HG03432 (cell line): ENCODE data around the gene PRKCZ.

ENCODE experiments used
- ATAC-seq: cut with Tn5 transposase; IDR thresholded peaks from one replicate; pipeline ENCODE4 v1.9.1; 2021; ENCODE audit warnings: mild to moderate bottlenecking, moderate library complexity; ENCODE audit not compliant: unreplicated experiment

Gene PRKCZ

DNA sequence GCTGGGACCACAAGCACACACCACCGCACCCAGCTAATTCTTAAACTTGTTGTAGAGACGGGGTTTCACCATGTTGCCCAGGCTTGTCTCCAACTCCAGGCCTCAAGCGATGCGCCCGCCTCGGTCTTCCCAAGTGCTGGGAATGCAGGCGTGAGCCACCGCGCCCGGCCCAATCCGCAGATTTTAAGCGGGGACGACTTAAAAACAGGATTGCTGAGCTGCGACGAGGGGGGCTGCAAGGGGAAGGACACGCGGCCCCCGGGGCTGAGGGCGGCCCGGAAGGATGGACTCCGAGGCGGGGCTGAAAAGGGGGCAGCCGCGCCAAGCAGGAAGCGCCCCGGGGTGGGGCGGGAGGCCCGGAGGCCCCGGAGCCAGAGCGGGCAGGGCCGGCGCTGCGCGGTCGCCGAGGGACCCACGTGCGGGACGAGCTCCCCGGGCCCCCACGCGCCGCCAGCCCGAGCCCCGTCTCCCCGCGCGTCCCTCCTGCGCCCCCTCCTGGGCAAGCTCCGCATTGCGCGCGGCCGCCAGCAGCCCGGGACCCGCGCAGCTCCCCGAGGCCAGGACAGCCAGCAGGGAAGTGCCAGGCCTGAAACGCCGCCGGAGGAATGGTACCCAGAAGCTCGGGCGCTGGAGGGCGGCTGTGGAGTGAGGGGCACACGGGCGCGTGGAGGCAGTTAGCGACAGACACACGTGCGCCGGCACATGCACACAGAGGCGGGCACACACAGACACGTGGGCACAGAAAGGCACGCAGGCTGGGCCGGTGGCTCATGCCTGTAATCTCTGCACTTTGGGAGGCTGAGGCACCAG is 5.5 kb upstream of the PRKCZ start:
- ATAC-seq = no peak

DNA sequence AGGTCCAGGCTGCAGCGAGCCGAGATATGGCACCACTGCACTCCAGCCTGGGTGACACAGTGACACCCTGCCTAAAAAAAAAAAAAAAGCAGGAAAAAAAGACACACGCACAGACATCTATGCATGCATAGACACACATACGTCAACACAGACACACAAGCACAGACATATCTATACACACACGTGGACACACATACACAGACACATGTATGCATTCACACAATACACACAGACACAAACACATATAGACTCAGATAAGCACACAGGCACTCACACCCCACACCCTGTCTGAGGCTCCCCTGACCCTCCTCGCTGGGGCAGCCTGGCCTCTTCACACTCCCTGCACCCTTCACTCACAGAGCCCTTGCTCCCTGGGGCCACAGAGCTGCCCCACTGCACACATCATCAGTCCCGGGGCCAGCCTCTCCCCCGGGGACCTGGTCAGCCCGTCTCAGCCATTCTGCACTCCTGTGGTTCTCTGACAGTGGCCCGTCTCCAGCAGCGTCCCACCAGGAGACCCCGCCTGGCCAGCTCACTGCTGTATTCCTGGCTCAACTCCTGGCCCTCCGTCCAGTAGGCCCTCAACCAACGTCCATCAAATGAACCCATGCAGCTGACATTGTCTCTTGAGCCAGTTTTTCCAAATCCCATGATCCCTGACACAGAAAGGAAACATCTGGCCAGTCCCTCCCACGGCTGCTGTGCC is 4.6 kb upstream of the PRKCZ start:
- no peak for ATAC-seq

DNA sequence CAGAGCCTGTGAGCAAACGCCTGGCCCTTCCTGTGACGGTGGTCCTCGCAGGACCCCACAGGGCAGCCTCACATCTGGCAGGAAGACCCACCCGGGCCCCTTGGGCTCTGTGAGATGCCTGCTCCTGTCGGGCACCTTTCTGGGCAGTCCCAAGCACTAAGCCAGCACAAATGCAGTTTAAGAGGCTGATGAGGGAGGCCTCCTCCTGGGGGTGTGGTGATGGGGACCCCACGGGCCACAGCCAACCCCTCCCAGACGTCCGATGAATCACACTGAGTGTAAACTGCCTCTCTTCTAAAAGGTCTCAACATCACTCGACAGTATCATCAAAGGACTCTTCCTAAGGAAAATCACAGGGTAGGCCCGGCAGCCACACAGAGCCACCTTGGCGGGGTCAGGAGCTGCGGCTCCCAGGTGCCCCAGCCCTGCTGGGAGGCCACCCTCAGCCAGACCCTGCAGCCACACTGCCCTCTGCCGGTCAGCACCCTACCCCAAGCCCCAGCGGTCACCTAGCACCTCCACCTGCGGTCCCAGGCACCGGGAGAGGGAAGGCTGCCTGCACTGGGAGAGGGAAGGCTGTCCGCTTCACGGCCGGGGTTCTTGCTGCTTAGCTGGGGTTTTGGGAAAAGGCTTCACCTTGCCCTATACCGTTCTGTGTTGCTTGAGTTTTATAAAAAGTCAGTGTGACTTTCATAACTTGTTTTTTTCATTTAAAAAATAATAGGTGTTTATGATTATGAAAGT is 3.9 kb upstream of the PRKCZ start:
- no peak for ATAC-seq

DNA sequence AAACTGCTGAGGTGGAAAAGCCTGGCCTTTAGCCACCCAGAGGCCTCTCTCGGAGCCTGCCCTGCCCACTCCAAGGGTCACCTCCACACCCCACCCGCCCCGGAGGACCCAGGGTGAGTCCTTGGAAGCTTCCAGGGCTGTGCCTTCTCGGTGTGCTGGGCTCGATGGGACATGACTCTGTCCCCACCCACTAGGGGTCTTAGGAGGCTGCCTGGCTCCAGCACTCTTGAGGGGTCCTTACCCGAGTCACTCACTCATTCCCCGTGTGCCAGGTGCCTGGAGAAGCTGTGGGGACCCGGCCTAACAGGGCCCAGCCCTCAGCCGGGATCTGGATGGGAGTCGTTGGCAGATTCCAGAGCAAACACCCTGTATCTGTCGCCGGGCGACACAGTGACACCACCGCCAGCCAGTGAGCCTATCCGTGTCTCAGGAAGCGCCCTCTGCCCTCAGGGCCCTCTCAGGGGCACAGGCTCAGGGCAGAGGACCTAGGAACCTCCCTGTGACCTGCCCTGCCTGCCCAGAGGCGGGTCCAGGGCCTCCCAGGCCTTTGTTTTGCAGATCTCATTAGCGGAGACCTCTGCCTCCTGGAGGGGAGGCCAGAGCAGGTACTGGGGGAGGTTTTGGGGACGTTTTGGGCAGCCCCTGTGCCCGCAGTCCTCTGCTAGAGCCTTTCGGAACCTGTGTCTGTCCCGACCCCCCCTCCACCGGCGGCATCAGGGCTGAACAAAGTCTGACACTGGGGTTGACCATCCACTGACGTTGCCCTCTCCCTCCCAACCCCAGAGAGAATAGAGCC is 3.1 kb upstream of the PRKCZ start:
- no peak for ATAC-seq

DNA sequence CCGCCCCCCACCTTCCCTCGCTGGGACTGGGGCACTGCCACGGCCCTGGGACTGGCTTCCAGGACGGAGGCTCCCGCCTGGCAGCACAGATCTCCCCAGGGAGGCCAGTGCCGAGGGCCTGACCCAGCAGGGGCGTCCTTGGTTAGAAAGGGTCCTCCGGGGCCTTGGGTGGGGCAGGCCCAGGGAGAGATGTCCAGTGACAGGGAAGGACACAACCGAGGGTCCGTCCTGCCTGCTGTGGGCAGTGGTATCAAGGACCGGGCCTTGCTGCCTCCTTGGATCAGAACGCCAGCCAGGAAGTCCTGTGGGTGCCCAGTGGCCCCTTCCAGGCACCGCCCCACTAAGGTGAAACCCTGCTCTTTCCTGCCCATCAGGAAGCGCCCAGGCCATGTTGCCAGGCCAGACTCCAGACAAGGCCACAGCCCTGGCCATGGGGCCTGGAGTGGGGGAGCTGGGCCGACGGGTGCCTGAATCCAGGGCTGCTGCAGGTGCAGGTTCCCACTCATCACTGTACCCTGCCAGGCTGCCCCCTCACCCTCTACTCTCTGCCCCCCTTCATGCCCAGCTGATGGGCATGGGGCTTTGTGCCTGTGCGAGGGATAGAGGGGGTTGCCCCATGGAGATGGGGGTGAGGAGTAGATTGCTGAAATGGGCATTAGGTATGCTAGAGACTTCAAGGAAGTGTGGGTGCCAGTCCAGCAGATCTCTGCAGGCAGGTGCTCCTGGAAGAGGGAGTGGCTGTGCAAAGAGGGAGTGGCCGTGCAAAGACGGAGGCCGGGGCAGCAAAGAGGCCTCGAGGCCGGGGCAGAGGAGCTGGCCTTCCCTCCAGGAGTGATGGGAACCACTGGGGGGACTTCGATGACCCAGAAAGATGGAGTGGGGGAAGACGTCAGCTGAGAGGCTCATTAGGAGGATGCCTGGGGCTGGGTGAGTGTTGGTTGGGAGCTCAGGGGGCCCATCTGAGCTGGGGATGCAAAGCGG is 2.2 kb upstream of the PRKCZ start:
- ATAC-seq = no peak

DNA sequence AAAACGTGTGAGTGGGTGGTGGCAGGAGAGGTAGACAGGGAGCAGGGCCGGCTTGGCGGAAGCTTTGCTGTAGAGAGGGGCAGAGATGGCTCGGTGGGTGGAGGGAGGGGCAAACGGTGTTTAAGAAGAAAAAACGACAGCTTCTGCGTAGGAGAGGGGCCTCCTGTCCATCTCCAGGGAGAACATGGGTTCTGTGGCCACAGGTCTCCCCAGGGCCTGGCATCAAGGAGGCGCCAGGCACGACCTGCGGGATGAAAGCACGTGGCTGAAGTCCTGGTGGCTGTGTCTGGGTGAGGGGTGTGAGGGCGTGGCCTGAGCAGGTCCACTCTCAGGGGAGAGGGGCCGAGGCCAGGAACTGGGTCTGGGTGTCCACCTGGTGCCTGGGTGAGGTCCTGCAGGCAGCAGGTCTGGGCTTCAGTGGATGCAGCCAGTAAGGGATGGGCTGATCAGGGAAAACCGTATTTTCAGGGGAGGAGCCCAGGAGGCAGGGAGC is 940 bp upstream of the PRKCZ start:
- no peak for ATAC-seq

DNA sequence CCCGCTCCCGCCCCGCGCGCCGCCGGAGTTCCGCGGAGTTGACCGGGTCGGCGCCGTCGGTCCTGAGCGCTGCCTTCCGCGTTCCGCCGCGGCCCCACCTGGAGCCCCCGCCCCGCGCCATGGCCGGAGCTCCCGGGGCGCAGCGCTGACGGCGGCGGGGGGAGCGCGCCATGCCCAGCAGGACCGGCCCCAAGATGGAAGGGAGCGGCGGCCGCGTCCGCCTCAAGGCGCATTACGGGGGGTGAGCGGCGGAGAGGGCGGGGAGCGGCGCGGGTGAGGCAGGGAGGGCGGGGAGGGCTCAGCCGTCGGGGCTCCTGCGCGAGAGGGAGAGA is 216 bp downstream of the PRKCZ start:
- no peak for ATAC-seq

DNA sequence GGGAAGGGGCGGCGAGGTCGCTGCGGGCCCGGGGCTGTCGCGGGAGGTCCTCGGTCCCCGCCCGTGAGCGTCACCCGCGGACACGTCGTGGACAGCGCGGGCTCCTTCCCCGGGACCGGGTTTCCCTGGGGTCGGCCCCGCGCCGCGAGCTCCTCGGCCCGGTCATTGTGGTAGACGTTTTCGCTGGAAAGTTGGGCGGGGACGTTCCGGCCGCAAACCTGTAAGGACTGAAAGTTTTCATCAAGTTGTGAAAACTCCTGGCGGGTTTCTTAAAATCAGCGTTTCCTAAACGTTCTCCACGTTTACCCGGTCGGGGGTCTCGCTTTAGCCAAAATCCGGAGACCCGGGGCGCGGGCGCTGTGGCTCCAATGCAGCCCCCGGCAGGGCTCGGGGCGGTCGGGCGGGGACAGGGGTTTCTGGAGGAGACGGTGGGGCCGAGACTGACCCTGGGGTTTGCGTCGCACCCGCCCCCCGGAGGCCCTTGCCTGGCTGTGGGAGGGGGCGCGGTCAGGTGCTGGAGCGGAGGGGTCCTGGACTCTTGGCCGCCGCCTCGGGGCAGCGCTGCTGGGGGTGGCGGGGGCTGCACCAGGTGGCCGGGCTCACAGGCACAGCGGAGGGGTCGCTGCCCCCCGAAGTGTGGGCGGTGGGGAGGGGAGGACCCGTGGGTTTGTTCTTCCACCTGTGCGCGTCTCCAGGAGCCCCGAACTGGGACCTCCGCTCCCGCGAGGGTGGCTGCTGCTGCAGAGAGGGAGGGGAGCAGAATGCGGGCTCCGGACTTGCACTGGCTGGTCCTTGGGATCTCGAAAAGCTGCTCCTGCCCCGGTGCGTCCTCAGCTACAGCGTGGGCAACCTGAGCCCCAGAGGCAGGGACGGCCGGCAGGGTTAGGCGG is 827 bp downstream of the PRKCZ start:
- ATAC-seq = no peak

DNA sequence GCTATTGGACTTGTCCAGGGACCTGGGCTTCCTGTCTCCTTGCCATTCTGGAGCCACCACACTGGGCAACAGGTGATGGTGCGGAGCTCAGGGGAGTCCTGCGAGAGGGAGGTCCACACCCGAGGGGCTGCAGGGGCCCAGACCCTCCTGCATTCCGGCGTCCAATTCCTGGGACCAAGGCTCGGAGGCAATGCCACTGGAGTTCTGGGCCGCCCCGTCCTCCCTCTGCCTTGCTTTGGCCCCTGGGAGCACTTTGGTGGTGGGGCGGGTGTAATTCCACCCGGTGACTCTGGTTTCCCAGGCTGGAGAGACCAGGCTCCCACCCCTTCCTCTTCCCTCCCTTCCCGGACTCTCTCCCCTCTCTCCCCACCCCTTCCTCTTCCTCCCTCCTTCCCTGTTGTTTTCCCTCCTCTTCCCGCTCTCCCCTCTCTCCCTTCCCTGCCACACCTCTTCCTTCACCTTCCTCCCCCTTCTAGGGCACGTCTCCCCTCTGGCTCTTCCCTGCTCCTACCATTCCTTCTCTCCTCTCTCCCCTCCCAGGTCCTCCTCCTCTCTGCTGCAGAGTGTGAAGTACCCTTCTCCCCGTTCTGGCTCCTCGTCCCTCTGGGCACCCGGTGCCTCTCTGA is 2.0 kb downstream of the PRKCZ start:
- no peak for ATAC-seq

DNA sequence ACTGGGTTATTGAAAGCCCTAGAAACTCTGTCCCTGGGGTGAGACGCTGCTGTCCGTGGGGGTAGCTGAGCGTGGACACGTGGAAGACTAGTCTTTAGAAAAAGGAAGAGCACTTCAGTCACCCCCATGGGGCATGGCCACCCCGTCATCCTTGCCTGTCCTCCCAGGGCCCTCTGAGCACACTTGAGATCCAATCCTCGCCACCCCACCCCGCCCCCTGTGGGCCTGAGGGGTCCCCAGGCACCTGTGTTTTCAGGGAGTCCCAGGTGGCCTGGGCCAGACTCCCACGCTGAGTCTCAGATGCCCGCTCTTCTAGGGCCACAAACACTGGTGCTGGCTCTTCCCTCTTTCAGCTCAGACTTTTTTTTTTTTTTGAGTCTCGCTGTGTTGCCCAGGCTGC is 2.5 kb downstream of the PRKCZ start:
- ATAC-seq = no peak

DNA sequence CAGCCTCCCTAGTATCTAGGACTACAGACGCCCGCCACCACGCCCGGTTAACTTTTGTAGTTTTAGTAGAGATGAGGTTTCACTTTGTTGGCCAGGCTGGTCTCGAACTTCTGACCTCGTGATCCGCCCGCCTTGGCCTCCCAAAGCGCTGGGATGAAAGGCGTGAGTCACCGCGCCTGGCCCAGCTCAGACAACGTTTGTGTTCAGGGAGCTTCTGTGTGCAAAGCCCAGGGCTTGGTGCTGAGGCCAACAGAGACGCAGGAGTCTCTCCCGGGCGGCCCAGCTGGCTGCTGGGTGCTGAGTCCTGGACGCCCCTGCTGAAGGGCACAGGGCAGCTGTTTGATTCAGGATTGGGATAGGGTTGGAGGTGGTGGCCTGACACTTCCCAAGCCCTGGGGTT is 3.0 kb downstream of the PRKCZ start:
- no peak for ATAC-seq

DNA sequence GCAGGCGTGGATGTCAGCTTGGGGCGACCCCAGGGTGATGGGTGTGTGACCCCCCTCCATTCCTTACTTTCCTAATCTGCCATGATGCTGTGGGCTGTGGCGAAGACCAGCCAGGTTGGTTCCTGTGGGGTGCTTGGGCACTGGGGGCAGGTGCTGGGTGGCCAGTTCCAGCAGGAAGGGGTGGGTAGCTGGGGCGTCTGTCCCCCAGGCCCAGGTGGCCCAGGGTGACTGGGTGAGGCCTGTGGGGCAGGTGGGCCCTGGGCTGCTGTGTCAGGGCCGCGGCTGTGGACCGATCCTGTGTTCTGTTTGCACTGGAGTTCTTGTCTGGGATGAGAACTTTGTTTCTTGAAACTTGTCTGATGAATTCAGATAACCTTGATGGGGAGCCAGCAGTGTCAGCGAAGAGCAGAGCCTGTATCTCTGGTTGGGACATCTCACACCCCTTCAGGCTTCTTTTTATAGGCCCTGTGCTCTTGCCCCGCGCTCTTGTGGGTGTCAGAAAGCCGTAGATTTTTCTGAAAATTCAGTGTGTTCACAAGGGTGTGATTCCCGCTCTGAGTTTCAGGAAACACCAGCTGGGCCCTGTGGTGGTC is 3.7 kb downstream of the PRKCZ start:
- no peak for ATAC-seq

DNA sequence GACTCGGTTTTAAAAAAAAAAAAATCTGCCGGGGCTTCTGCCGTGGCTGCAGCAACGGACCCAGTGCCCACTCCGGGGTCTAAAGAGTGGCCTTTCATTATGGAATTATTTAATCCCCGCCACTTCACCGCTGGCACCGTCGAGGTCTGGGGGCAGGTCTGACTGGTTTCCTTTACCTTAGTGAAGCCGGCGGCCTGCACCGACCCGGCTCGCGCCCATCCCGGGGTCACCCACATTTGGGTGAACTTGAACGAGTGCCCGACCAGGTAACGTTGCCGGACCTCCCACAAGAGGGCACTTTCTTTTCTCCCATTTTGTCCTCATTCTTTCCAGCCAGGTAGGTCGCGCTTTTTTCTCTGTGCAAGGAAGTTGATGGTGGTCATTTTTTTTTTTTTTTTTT is 4.3 kb downstream of the PRKCZ start:
- ATAC-seq = no peak

DNA sequence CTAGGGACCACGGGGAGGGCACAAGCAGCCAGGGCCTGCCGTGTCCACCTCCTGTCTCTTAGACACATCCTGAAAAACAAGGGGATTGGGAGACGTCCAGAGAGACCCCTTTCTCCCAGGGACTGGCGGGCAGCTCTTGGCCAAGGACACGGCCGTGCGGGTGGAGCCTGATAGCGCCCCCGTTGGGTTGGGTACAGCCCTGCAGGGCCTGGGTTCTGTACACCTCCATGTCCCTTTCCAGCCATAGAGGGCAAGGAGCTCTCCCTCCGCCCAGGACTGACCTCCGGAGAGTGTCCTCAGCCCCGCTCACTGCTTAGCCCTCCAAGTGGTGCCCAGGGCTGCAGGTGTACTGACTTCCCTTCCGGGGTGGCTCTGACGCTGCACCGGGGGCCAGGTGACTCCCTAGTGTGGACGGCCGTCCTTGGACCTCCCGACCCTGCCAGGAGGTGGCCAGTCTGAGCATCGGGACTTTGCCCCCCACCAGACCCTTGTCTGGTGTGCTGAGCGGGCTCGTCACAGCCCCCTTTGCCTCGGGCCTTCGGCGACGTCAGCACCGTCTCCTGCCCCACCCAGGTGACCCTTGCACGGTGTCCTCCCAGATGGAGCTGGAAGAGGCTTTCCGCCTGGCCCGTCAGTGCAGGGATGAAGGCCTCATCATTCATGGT is 5.8 kb downstream of the PRKCZ start:
- no peak for ATAC-seq

DNA sequence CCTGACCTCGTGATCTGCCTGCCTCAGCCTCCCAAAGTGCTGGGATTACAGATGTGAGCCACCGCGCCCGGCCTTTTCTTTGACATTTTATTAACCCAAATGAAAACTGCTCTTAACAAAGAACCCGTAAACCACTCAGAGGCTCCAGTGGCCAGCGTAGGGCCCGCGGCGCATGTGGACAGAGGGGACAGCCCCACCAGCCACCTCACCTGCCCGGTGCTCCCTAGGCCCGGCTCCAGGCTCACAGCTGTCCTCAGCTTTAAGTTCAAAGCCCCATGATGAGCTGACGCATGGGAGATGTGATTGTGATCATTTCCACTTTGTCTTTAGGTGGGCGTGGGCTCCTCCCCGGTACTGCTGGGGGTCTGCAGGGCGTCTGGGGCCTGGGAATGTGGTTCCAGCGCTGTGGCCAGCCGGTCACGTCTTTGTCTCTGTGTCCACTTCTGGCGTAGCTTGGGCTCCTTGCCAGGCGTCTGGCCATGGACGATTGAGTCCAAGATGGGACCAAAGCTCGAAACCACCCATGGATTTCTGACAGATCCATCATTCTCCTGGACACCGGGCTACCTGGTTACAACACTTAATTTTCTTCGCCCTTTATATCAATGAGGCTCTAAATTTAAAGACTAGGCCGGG is 6.9 kb downstream of the PRKCZ start:
- no peak for ATAC-seq

DNA sequence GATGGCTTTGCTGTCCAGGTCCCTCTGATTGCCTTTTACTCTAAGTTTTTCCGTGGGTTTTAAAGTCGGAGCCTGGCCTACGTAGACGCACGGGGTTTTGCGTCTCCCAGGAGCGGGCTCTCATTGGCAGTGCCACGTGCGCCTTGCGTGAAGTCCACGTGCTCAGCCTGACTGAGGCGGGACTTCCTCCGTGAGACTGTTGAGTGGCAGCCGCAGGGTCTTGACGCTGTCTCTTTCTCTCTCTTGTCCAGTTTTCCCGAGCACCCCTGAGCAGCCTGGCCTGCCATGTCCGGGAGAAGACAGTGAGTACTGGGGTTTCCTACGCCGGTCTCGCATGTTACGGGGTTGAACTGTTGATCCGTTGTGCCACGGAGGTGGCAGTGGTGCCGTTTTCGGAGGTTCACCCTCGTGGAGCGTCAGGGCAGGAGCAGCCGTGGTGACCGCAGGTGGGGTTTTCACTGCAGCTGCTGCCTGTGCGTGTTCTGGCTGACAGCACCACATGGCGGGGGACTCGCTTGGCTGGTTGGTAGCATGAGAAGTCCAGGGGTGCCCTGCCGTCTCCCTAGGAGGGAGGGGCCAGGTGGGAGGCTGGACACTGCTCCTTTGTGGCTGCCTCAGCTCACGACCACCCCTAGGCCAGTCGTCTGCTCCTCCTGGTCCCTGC is 9.2 kb downstream of the PRKCZ start:
- no peak for ATAC-seq
